Prostate gland (tissue), 2 donors: ENCODE results near the gene OAT.

Source experiments
- CTCF ChIP-seq, 4 experiments: fragments of 200-600 bp in 2 of 4; fragments of 450-650 bp in 2 of 4; sonication (generic) in 2 of 4; IDR thresholded peaks; 1 replicate in 3 of 4; 2 replicates in 1 of 4; pipeline ENCODE4 v1.5.1; 2016 to 2019; ENCODE audit warnings: antibody characterized with exemption in 4 of 4, mild to moderate bottlenecking in 2 of 4, moderate library complexity in 2 of 4
- POLR2A ChIP-seq: fragments of 450-650 bp; IDR thresholded peaks from one replicate; pipeline ENCODE4 v1.6.1; 2016; ENCODE audit warnings: antibody characterized with exemption, mild to moderate bottlenecking

DNA sequence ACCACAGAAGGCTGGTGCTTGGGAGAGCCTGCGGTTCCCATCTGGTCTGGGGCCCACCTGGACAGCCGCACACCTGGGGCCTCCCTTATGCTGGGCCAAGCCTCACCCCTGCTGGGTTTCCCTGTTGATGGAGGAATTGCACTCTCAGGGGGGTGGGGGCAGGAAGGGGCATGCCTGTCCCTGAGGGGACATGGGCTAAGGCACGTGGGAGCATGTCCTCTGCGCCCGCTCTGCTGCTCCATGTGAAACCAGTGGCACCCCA, 43.4 kb downstream of the OAT start:
- TF ChIP-seq CTCF (IDR thresholded peaks at IDR 0.05) (no peak), POLR2A (no peak)
